ENCODE measurements around the gene DGKG. TPM values are rescaled to one million over a fixed set of nuclear protein-coding genes. Genes with fewer than 3 reads are reported as not detected.

Gene DGKG
- polyA plus RNA-seq, 3 donors: 4.2 to 9.2 (median 4.3) TPM

- Histone ChIP-seq H3K9ac (ENCODE audit: insufficient read depth, low read length, poor library complexity, severe bottlenecking) (peak within 1 kb of the TSS; percentile 57), H3K9me3 (replicated peaks in 1 of 2; ENCODE audit: control insufficient read depth in 1 of 2, insufficient read depth in 1 of 2, low read length in 2 of 2) (peaks cover 0 to 14% of the 10 kb centered on the region in 2 donors), H3K4me3 (replicated peaks in 1 of 3; ENCODE audit: low read depth in 2 of 3, low read length in 3 of 3) (peak within 1 kb of the TSS; percentile 46 to 78 (median 52)), H2AFZ (ENCODE audit: insufficient read depth, low read depth, low read length, poor library complexity, severe bottlenecking) (peak within 1 kb of the TSS; percentile 80), H4K20me1 (ENCODE audit: insufficient read depth, low read length) (peaks cover 13% of the 10 kb centered on the region), H3K79me2 (ENCODE audit: insufficient read depth, low read length) (no peaks in the 10 kb centered on the region), H3K36me3 (replicated peaks in 1 of 2; ENCODE audit: control insufficient read depth in 1 of 2, insufficient read depth in 2 of 2, low read length in 2 of 2) (no peaks in the 10 kb centered on the region), H3K27ac (ENCODE audit: low read depth in 1 of 2, low read length in 2 of 2) (no peak within 1 kb of the TSS), H3K4me1 (ENCODE audit: control insufficient read depth in 1 of 2, insufficient read depth in 2 of 2, low read length in 2 of 2) (peaks cover 41 to 47% of the 10 kb centered on the region in 2 donors), H3K4me2 (replicated peaks; ENCODE audit: extremely low read depth, low read length, poor library complexity, severe bottlenecking) (peak within 1 kb of the TSS; percentile 96), H3K27me3 (ENCODE audit: control insufficient read depth in 2 of 2, insufficient read depth in 2 of 2, low read length in 2 of 2) (peaks cover 66 to 82% of the 10 kb centered on the region in 2 donors)
- H3K4me1 Mint-ChIP-seq: peaks cover 45% of the 10 kb centered on the region
- no peak for TF ChIP-seq CTCF (IDR thresholded peaks at IDR 0.05)
- H3K9me3 Mint-ChIP-seq: peaks cover 0 to 18% (median 8%) of the 10 kb centered on the region in 7 donors
- peak within 1 kb of the TSS; percentile 89 to 97 for H3K4me3 Mint-ChIP-seq
- H3K36me3 Mint-ChIP-seq: peaks cover 10 to 12% of the 10 kb centered on the region in 2 donors
- H3K27ac Mint-ChIP-seq: peak within 1 kb of the TSS in 5 of 7 donors; percentile 44 to 89 (median 75)
- DNase-seq: peak; percentile 97 to 98 (median 98)
- intact Hi-C loops (cut with micrococcal nuclease): loop anchor here (5.0 to 10.0 kb wide), 3 partner anchors 43 to 236 kb away; partner anchors contain the start of gene TRA2B (in 1 of the 2)
- peaks cover 75 to 87% (median 78%) of the 10 kb centered on the region in 3 donors for H3K27me3 Mint-ChIP-seq (ENCODE audit: low read depth in 3 of 3)
- WGBS (ENCODE audit: insufficient coverage): under 1% methylated on average over 53 of the region's 63 CpGs
Measured at GRCh38 chr3:186108941-186109865, 252.8 kb downstream of the DGKG start, which contains the start of gene ETV5. Gene ETV5, minus strand, starts transcription at chr3:186109089. Its CDS starts 3,221 bp downstream, at chr3:186105868.
